A673 (cell line): ENCODE data around the gene ZNF182.

ENCODE experiments used
- EZH2 ChIP-seq: fragments of 200-600 bp; sonication (generic); IDR thresholded peaks from 2 replicates; pipeline ENCODE4 v1.6.1; 2017; ENCODE audit warnings: borderline replicate concordance, low read depth, mild to moderate bottlenecking, mixed read lengths, antibody characterized with exemption, low read length; ENCODE audit not compliant: poor library complexity, severe bottlenecking
- TF ChIP-seq, protein P1 (sequence below): fragments of 300-800, 200-600 bp; sonication (generic); conservative IDR thresholded peaks from 2 replicates; pipeline ENCODE4 v1.5.1; 2017; ENCODE audit warnings: low read depth, mild to moderate bottlenecking, antibody characterized with exemption, low read length, moderate library complexity, mixed read lengths

DNA sequence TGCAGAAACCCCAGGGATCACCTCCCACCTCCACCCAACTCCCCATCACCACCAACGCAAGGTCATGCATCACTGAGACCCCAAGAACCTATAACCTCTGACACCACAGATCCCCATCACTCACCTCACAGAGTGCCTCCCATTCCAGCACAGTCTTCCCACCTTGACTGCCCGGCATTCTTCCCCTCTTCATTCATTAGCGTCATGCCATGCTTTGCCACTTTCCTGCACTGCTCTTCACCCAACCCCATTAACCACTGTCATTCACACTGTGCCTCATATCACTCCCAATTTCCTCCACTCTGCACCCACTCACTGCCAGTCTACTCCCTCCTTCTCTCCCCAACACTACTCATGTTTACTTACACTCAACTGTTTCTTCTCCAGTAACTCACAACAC is 30.6 kb downstream of the ZNF182 start:
- TF ChIP-seq, protein P1, sequence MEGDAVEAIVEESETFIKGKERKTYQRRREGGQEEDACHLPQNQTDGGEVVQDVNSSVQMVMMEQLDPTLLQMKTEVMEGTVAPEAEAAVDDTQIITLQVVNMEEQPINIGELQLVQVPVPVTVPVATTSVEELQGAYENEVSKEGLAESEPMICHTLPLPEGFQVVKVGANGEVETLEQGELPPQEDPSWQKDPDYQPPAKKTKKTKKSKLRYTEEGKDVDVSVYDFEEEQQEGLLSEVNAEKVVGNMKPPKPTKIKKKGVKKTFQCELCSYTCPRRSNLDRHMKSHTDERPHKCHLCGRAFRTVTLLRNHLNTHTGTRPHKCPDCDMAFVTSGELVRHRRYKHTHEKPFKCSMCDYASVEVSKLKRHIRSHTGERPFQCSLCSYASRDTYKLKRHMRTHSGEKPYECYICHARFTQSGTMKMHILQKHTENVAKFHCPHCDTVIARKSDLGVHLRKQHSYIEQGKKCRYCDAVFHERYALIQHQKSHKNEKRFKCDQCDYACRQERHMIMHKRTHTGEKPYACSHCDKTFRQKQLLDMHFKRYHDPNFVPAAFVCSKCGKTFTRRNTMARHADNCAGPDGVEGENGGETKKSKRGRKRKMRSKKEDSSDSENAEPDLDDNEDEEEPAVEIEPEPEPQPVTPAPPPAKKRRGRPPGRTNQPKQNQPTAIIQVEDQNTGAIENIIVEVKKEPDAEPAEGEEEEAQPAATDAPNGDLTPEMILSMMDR: no peak
- TF ChIP-seq EZH2: no peak
